ENCODE data around the gene CTDSP2. TPM values are rescaled to one million over a fixed set of nuclear protein-coding genes. Genes with fewer than 3 reads are reported as not detected.

The CTDSP2 gene
- total and polyA plus RNA-seq, 10 of the 15 experiments (the other 5 are each of a cell fraction or from before 2014, with no cell fraction given), result 17.3 to 98.2 (median 54.1) TPM

GRCh38 chr12:57823908-57824640, 22.5 kb downstream of the CTDSP2 start:
- H3K9ac ChIP-seq (ENCODE audit: control insufficient read depth, insufficient read depth, low read length), result no peak overlapping the region

More at GRCh38 chr12:57823908-57824640, 22.5 kb downstream of the CTDSP2 start:
- Histone ChIP-seq H3K27me3 (replicated peaks in 1 of 2; ENCODE audit: control insufficient read depth in 2 of 2, insufficient read depth in 2 of 2, low read length in 1 of 2) (no peaks in the 10 kb centered on the region), H3K27ac (ENCODE audit: control insufficient read depth, insufficient read depth) (no peak overlapping the region), H3K36me3 (ENCODE audit: control insufficient read depth in 2 of 2, insufficient read depth in 2 of 2, low read length in 1 of 2) (peaks cover 39 to 50% of the 10 kb centered on the region in 2 experiments), H2AFZ (ENCODE audit: control insufficient read depth, low read depth, low read length) (no peak overlapping the region), H3K4me1 (ENCODE audit: control insufficient read depth, insufficient read depth, low read length) (no peaks in the 10 kb centered on the region), H3K4me3 (no peak overlapping the region), H4K20me1 (ENCODE audit: control insufficient read depth, insufficient read depth) (peaks cover under 1% of the 10 kb centered on the region; the same call in 1 of the 2 replicates), H3K9me3 (replicated peaks; ENCODE audit: control insufficient read depth, insufficient read depth, low read length) (no peaks in the 10 kb centered on the region), H3K4me2 (ENCODE audit: control insufficient read depth, insufficient read depth) (no peak overlapping the region), H3K79me2 (ENCODE audit: control insufficient read depth, insufficient read depth, low read length) (no peaks in the 10 kb centered on the region)
- FAIRE-seq (no peak), DNase-seq (ENCODE audit: low read depth, low spot score) (no peak), ATAC-seq (no peak)
- intact Hi-C loops (cut with micrococcal nuclease; ENCODE audit: unreplicated experiment), result no loop called here
- BruUV-seq (replicated peaks), result TSS peak; percentile 35
- WGBS (ENCODE audit: insufficient coverage, insufficient replicate concordance, low lambda C conversion rate, missing lambda C conversion rate), result 93% methylated on average over 18 of the region's 18 CpGs
- ChIA-PET SMC1A (ENCODE audit: uncharacterized antibody, unreplicated experiment) (no interaction called here), POLR2A (interaction anchor here (0.6 kb wide), 1 partner anchor 61 kb away, joined by 3 read pairs; no protein-coding TSS in a partner anchor), RAD21 (ENCODE audit: unreplicated experiment) (no interaction called here), CTCF (interaction anchor here (1.1 to 2.1 kb wide), 4 partner anchors 10 to 80 kb away, joined by 3 to 5 read pairs (median 3); no protein-coding TSS in a partner anchor)
- no peak for TF ChIP-seq SMAD5 (IDR thresholded peaks at IDR 0.05; ENCODE audit: low read depth)
- no peak for TF ChIP-seq BRCA1 (IDR thresholded peaks at IDR 0.05; ENCODE audit: low read depth, low read length)
- TF ChIP-seq DPF2 (IDR thresholded peaks at IDR 0.05), result no peak
- TF ChIP-seq CEBPZ (IDR thresholded peaks at IDR 0.05; ENCODE audit: low read depth, low read length), result no peak
- TF ChIP-seq E2F8 (IDR thresholded peaks at IDR 0.05; ENCODE audit: low read depth, partially characterized antibody), result no peak
- TF ChIP-seq, protein P1, sequence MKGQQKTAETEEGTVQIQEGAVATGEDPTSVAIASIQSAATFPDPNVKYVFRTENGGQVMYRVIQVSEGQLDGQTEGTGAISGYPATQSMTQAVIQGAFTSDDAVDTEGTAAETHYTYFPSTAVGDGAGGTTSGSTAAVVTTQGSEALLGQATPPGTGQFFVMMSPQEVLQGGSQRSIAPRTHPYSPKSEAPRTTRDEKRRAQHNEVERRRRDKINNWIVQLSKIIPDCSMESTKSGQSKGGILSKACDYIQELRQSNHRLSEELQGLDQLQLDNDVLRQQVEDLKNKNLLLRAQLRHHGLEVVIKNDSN (IDR thresholded peaks at IDR 0.05; ENCODE audit: borderline replicate concordance, extremely low read length, insufficient read depth, low read depth, low read length), result no peak
- TF ChIP-seq STAT1 (conservative IDR thresholded peaks at IDR 0.05), result no peak
- TF ChIP-seq GATAD2B (conservative IDR thresholded peaks at IDR 0.05; ENCODE audit: low read depth), result no peak
- TF ChIP-seq FOXM1 (IDR thresholded peaks at IDR 0.05; ENCODE audit: low read depth, low read length), result no peak
- in situ Hi-C loops (cut with MboI), result no loop called here
